CD4-positive, alpha-beta T cell treated with Interleukin-6 for 4 hours (primary cell): Measurements from ENCODE around the gene MTHFSD.

Experiments
- DNase-seq: peaks from one replicate; pipeline ENCODE4 v3.0.0-alpha.2; 2020; ENCODE audit warnings: mixed read lengths

The MTHFSD gene

DNA sequence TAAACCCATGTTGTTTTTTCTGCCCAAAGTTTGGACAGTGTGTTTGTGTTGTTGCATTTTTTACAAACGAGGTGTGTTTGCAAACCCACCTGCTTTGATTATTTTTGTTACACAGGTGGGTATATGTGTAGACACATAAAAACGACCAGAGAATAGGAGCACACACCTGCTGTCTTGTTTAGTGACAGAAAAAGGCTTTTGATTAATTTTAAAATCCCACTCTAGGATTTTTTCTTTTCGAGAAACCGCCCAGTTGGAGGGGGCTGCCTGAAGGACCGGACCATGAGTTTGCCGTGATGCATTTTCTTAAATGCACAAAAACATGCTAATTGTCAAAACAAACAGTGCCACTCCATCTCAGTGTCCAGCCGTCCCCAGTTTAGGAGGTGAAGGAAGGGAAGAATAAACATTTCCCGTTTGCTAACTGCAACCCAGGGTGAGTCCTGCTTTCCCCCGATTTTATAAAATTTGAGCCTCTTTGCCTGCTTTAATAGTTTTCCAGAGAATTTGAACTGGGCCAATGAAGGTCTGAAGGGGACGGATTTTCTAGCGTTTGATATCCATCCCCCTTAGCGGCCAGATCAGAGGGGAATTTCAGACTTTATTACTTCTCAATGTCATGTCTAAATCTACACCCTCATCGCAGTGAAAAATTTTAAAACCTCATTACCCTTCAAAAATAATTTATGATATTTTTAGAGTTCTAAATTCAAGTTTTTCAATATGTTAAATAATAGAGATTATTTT, 14.8 kb upstream of the MTHFSD start:
- DNase-seq: no peak

GRCh38 chr16:86568677-86569623, 13.9 kb upstream of the MTHFSD start:
- DNase-seq: no peak

GRCh38 chr16:86567701-86568581, 12.9 kb upstream of the MTHFSD start:
- no peak for DNase-seq

GRCh38 chr16:86566966-86567700, 12.1 kb upstream of the MTHFSD start:
- no peak for DNase-seq

- DNase-seq: peak; percentile 52
Measured at GRCh38 chr16:86566601-86566965, 11.5 kb upstream of the MTHFSD start, which contains the start of gene FOXC2. Gene FOXC2 (plus strand): TSS chr16:86566829. CDS start chr16:86567336, 507 bp downstream.

GRCh38 chr16:86565644-86566511, 10.8 kb upstream of the MTHFSD start:
- DNase-seq: no peak

GRCh38 chr16:86565181-86565631, 10.2 kb upstream of the MTHFSD start:
- DNase-seq: no peak

DNA sequence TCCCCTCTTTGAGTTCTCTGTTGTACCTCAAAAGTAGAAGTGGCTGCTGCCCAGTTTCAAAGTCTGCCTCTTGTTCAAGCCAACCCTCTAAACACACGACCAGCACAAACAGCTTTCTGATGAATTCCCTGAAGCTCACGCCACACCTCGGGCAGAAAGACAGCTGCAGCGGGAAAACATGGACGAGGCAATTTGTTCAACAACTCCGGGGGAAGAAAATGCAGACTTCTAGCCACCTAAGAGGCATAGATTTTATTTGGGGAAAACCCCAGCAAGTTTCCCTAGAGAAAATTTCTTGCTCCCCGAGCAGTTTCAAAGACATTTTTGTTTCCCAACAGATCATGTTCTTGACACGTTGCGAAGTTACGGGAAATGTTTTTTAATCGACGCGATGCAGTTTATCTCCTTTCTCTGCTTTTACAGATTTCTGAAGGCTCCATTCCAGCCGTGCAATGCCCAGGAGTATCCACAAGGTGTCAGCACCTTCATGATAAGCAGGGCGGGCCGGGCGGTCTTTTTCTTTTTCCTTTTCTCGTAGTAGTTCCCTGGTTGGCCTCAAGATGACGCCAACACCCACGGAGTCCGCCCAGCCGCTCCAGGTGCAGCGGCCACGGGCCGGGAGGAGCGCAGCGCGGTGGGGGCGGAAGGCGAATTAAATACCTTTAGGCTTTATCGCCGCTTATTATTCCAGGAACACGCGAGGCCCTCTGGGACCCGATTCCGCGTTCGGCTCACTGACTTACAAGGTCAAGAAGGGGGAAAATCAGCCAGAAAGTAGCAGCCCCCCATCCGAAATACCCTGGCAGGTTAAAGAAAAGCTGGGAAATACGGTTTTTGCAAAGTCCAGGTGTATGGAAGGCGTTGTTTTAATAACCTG, 8.7 kb upstream of the MTHFSD start:
- DNase-seq: peak; percentile 87

GRCh38 chr16:86562356-86562755, 7.3 kb upstream of the MTHFSD start:
- no peak for DNase-seq

DNA sequence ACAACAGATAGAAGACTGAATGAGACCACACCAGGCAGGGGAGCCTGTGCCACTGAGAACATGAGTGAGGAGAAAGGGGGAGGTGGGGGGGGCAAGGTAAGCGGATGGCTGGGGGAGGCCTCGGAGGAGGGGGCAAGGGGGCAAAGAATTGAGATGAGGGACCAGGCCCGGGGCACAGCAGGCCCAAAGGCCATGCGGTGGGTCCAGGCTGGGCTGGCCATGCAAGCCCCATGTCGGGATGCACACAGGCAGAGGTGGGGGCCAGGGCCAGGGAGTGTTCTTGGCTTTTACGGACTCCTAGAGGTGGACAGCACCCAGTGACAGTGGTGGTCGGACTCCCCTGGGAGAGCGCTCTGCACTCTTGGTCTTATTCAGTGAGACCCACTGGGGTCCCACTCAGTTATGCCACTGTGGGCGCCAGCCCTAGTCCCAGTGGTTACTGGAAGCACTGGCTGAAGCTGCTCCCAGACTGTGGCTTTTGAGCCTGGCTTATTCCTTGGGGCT, 4.8 kb upstream of the MTHFSD start:
- no peak for DNase-seq

DNA sequence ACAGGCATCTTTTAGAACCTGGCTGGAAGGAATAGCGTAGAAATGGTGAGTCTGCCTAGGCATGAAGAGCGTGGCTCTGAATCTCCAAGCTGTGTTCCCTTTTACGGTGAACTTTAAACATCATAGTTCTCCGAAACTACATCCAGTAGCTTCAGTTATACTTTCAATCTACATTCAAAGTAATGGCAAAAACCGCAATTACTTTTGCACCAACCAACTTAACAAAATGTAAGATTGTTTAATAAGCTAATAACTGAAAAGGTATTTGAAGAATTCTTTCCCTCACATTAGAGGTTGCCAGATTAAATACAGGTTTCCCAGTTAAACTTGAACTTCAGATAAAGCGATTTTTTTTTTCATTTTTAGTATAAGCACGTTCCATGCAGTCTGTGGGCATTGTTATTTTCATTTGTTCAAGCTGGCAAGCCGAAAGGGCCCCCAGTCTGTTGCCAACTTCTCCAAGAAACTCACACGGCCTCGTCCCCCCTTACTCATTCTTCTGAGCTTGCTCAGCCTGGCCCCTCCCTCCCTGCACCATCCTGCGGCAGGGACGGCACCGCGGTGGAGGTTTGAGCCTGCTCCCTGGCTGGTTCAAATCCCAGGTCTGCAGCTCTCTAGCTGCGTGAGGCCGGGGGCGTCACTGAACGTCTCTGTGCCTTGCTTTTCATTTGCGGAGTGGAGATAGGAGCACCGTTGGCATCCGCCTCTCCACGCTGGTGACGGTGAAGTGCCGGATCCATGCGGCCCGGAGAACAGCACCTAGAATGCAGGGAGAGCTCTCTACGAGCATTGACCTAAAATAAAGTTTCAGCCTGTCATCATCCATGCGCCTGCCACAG, 3.5 kb upstream of the MTHFSD start:
- no peak for DNase-seq

DNA sequence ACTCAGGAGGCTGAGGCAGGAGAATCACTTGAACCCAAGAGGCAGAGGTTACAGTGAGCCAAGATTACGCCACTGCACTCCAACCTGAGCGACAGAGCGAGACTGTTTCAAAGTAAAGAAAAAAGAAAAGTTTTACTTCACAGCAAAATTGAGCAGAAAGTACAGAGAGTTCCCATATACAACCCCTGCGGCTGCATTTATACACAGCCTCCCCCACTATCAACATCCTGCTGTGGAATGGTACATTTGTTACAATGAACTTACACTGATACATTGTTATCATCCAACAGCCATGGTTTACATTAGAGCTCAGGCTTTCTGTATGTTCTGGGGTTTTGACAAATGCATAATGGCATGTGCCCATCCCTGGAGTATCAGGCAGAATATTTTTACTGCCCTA, 2.6 kb upstream of the MTHFSD start:
- no peak for DNase-seq

GRCh38 chr16:86556576-86556975, 1.5 kb upstream of the MTHFSD start:
- DNase-seq: no peak

GRCh38 chr16:86555704-86556075, 655 bp upstream of the MTHFSD start:
- DNase-seq: no peak

DNA sequence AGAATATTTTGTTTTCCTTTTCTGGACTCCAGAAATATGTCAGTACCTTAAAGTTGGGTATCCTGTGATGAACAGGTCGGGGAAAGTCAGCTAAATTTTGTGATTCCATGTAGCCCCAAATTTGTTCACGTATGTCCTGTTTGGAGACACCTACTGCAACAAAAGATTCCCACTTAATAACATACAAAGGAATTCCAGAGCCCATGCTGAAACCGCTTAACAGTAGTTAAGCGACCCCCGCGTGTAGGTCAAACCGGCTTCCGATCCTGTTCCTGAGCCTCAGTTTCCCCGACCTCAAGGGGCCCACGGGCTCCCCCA, 477 bp downstream of the MTHFSD start:
- DNase-seq: no peak

DNA sequence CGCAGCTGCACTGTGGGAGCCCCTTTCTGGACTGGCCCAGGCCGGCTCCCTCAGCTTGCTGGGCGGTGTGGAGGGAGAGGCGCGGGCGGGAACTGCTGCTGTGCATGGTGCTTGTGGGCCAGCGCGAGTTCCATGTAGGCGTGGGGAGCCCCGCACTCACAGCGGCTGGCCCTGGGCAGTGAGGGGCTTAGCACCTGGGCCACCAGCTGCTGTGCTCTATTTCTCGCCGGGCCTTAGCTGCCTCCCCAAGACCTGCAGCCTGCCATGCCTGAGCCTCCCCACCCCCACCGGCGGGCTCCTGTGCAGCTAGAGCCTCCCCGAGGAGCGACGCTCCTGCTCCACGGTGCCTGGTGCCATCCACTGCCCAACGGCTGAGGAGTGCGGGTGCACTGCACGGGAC, 1.7 kb downstream of the MTHFSD start:
- no peak for DNase-seq

GRCh38 chr16:86550281-86550680, 4.8 kb downstream of the MTHFSD start:
- DNase-seq: no peak

DNA sequence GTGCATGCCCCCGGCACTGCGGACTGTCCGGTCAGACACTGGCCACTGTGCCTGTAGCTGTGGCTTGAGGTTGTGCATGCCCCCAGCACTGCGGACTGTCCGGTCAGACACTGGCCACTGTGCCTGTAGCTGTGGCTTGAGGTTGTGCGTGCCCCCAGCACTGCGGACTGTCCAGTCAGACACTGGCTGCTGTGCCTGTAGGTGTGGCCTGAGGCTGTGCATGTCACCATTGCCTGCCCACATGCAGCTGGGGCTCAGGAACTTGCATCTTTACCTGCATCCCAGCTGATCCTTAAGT, 5.2 kb downstream of the MTHFSD start:
- DNase-seq: no peak
